ENCODE measurements around the gene MN1.

DNA sequence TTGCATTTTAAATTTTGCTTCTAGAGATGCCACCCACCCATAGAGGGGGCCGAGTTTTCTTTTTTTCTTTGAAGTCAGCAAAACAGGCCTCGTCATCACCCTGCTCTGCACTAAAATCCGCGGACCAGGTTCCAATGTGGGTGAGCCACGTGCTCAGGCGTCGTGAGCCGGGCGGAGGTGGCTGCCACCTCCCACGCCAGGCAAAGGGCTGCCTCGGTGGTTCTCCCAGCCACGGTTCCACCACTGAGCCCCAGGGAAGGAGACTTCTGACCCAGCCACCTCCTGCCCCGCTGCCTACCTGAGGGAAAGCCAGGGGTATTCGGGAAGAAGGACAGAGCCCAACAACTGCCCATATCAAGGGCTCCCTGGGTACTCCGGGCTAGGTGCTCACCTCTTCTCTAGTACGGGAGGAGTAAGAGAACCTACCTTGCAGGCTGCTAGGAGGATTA is 45.3 kb downstream of the MN1 start:
- TF ChIP-seq POLR2A (IDR thresholded peaks at IDR 0.05; ENCODE audit: low read depth, low read length) (no peak), FOS (IDR thresholded peaks at IDR 0.05; ENCODE audit: low read depth, low read length) (no peak), MXI1 (IDR thresholded peaks at IDR 0.05; ENCODE audit: borderline replicate concordance, low read depth, low read length) (no peak), SMC3 (IDR thresholded peaks at IDR 0.05; ENCODE audit: low read depth, low read length) (no peak), RAD21 (IDR thresholded peaks at IDR 0.05; ENCODE audit: low read length) (no peak), CHD1 (IDR thresholded peaks at IDR 0.05; ENCODE audit: low read depth, low read length) (no peak), RFX5 (IDR thresholded peaks at IDR 0.05; ENCODE audit: low read depth, low read length) (no peak), CEBPB (IDR thresholded peaks at IDR 0.05; ENCODE audit: low read depth, low read length) (no peak)
- TF ChIP-seq, protein P1, sequence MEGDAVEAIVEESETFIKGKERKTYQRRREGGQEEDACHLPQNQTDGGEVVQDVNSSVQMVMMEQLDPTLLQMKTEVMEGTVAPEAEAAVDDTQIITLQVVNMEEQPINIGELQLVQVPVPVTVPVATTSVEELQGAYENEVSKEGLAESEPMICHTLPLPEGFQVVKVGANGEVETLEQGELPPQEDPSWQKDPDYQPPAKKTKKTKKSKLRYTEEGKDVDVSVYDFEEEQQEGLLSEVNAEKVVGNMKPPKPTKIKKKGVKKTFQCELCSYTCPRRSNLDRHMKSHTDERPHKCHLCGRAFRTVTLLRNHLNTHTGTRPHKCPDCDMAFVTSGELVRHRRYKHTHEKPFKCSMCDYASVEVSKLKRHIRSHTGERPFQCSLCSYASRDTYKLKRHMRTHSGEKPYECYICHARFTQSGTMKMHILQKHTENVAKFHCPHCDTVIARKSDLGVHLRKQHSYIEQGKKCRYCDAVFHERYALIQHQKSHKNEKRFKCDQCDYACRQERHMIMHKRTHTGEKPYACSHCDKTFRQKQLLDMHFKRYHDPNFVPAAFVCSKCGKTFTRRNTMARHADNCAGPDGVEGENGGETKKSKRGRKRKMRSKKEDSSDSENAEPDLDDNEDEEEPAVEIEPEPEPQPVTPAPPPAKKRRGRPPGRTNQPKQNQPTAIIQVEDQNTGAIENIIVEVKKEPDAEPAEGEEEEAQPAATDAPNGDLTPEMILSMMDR (conservative IDR thresholded peaks at IDR 0.05; ENCODE audit: low read depth, low read length) = no peak
- TF ChIP-seq, protein P2, sequence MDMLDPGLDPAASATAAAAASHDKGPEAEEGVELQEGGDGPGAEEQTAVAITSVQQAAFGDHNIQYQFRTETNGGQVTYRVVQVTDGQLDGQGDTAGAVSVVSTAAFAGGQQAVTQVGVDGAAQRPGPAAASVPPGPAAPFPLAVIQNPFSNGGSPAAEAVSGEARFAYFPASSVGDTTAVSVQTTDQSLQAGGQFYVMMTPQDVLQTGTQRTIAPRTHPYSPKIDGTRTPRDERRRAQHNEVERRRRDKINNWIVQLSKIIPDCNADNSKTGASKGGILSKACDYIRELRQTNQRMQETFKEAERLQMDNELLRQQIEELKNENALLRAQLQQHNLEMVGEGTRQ (IDR thresholded peaks at IDR 0.05; ENCODE audit: low read depth, low read length) = no peak
